GM12891 (cell line): ENCODE results near the gene DCAF8L2.
"Not testable (repeated sequence)": the region's sequence is repeated elsewhere in the genome, so short reads cannot be mapped to it uniquely, and the experiment has no call there.

Experiments
- DNase-seq: peaks from one replicate; pipeline ENCODE4 v3.0.0; 2011; ENCODE audit warnings: low spot score; ENCODE audit not compliant: insufficient read length
- FAIRE-seq: peaks from 2 replicates; lab custom pipeline; 2011; peaks lifted over from hg19 to GRCh38; lab: Jason Lieb, UNC
- PAX5 ChIP-seq: IDR thresholded peaks from 2 replicates; pipeline ENCODE4 v1.6.1; 2011; ENCODE audit warnings: low read length, moderate library complexity, mild to moderate bottlenecking; ENCODE audit not compliant: insufficient read depth, severe bottlenecking
- POLR2A ChIP-seq: IDR thresholded peaks from 2 replicates; pipeline ENCODE4 v1.6.1; 2011; ENCODE audit warnings: low read depth, low read length, control low read depth
- POLR2AphosphoS5 ChIP-seq: IDR thresholded peaks from 2 replicates; pipeline ENCODE4 v1.6.1; 2011; ENCODE audit warnings: low read depth, low read length, control low read depth
- POU2F2 ChIP-seq: IDR thresholded peaks from 2 replicates; pipeline ENCODE4 v1.6.1; 2011; ENCODE audit warnings: low read depth, mild to moderate bottlenecking, control low read depth, low read length, moderate library complexity
- SPI1 ChIP-seq: IDR thresholded peaks from 2 replicates; pipeline ENCODE4 v1.6.1; 2011; ENCODE audit warnings: low read depth, low read length, control low read depth
- TAF1 ChIP-seq: IDR thresholded peaks from 2 replicates; pipeline ENCODE4 v1.6.1; 2011; ENCODE audit warnings: low read depth, low read length, control low read depth

The DCAF8L2 gene

GRCh38 chrX:27731962-27732361 lies 141.8 kb downstream of the DCAF8L2 start:
- DNase-seq, result no peak
- TF ChIP-seq SPI1 (no peak), PAX5 (no peak)
- no peak for FAIRE-seq

- DNase-seq (no peak), FAIRE-seq (no peak)
- TF ChIP-seq POLR2AphosphoS5 (no peak), POU2F2 (no peak), TAF1 (no peak), PAX5 (no peak), SPI1 (no peak), POLR2A (no peak)
Observed at GRCh38 chrX:27735914-27736313, 145.8 kb downstream of the DCAF8L2 start.

- TF ChIP-seq PAX5 (no peak), SPI1 (no peak), POLR2A (no peak), TAF1 (no peak), POU2F2 (no peak), POLR2AphosphoS5 (no peak)
- DNase-seq (no peak), FAIRE-seq (no peak)
Observed at GRCh38 chrX:27740933-27741332, 150.8 kb downstream of the DCAF8L2 start.

DNA sequence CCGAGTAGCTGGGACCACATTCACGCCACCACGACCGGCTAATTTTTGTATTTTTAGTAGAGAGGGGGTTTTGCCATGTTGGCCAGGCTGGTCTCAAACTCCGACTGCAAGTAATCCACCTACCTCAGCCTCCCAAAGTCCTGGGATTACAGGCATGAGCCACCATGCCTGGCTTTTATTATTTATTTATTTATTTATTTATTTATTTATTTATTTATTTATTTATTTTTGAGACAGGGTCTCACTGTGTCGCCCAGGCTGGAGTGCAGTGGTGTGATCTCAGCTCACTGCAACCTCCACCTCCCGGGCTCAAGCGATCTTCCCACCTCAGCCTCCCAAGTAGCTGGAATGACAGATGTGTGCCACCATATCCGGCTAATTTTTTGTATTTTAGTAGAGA lies 153.4 kb downstream of the DCAF8L2 start:
- not testable (repeated sequence) for DNase-seq, FAIRE-seq

GRCh38 chrX:27746516-27746915 lies 156.4 kb downstream of the DCAF8L2 start:
- no peak for DNase-seq
- no peak for FAIRE-seq
- TF ChIP-seq POLR2A (no peak), PAX5 (no peak), POU2F2 (no peak), POLR2AphosphoS5 (no peak), TAF1 (no peak)

DNA sequence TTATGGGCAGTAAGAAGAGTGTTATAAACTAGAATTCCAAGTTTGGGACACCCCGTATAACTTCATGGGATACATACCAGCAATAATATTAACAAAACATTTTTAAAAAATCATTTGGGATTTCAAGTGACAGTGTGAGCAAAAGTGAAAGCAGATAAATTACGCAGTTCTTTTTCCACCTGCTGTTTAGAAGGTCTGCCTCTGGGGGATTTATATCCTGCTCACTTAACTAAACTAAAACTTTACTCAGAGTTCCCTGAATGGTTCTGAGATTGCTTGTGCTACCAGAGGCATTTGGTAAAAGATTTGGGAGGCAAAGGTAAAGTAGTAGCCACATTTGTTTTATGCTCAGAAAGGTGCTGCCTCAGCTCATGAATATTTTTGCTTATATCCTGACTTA lies 160.2 kb downstream of the DCAF8L2 start:
- not testable (repeated sequence) for DNase-seq

GRCh38 chrX:27751976-27752375 lies 161.8 kb downstream of the DCAF8L2 start:
- no peak for DNase-seq
- no peak for TF ChIP-seq SPI1
- no peak for TF ChIP-seq POU2F2
- no peak for TF ChIP-seq POLR2AphosphoS5
- no peak for TF ChIP-seq TAF1
- TF ChIP-seq PAX5, result no peak
- no peak for TF ChIP-seq POLR2A
- no peak for FAIRE-seq

More for the DNA sequence above, 160.2 kb downstream of the DCAF8L2 start:
- not testable (repeated sequence) for FAIRE-seq

DNA sequence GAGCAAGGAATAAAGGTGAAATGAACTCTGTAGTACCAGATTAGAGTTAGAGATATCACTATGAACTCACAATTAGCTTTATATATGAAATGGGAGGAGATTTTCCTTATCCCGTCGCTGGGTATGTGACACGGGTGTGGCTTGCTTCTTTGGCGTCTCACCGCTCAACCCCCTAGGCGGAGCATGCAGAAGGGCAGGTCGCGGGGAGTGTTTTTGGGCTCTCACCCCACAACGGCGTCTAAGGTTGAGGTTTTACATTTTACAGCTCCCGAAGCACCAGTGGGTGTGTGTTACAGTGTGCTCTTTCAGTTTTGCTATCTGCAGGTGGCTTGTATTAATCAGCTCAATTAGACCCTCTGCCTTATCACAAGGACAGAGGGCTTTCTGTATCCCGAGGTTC lies 175.6 kb downstream of the DCAF8L2 start:
- TF ChIP-seq POLR2AphosphoS5, result no peak
- TF ChIP-seq POU2F2, result no peak
- no peak for TF ChIP-seq POLR2A
- TF ChIP-seq PAX5, result no peak
- no peak for TF ChIP-seq TAF1
- no peak for TF ChIP-seq SPI1
- FAIRE-seq (no peak), DNase-seq (no peak)

GRCh38 chrX:27767387-27767786 lies 177.2 kb downstream of the DCAF8L2 start:
- FAIRE-seq (no peak), DNase-seq (no peak)
- TF ChIP-seq POU2F2, result no peak
- no peak for TF ChIP-seq PAX5
- no peak for TF ChIP-seq TAF1
- no peak for TF ChIP-seq SPI1
- TF ChIP-seq POLR2A, result no peak
- TF ChIP-seq POLR2AphosphoS5, result no peak

GRCh38 chrX:27775984-27776383 lies 185.8 kb downstream of the DCAF8L2 start:
- no peak for TF ChIP-seq SPI1
- no peak for TF ChIP-seq POLR2AphosphoS5
- no peak for TF ChIP-seq PAX5
- TF ChIP-seq POU2F2, result no peak
- no peak for TF ChIP-seq POLR2A
- TF ChIP-seq TAF1, result no peak
- FAIRE-seq, result no peak
- DNase-seq, result no peak

GRCh38 chrX:27796640-27797257 lies 206.6 kb downstream of the DCAF8L2 start:
- TF ChIP-seq POU2F2 (no peak), POLR2AphosphoS5 (no peak), PAX5 (no peak), POLR2A (no peak)
- no peak for DNase-seq
- no peak for FAIRE-seq
